ENCODE results near the gene SRI.

Gene SRI

GRCh38 chr7:88214456-88214855 is 5.4 kb downstream of the SRI start:
- H3K27ac ChIP-seq: no peak overlapping the region
- H3K4me3 ChIP-seq (ENCODE audit: low read depth in 1 of 2, low read length in 1 of 2): no peak overlapping the region
- H3K36me3 ChIP-seq: peaks cover 54% of the 10 kb centered on the region
- no peaks in the 10 kb centered on the region for H3K9me3 ChIP-seq
- TF ChIP-seq CTCF (IDR thresholded peaks at IDR 0.05): no peak
- H3K4me1 ChIP-seq (ENCODE audit: control insufficient read depth in 1 of 2, insufficient read depth in 1 of 2, low read depth in 1 of 2, low read length in 1 of 2): peaks cover 16 to 18% of the 10 kb centered on the region in 2 experiments
- H3K27me3 ChIP-seq: no peaks in the 10 kb centered on the region

- H3K4me1 ChIP-seq (ENCODE audit: control insufficient read depth in 1 of 2, insufficient read depth in 1 of 2, low read depth in 1 of 2, low read length in 1 of 2): peaks cover 2 to 4% of the 10 kb centered on the region in 2 experiments
- no peaks in the 10 kb centered on the region for H3K9me3 ChIP-seq
- no peak overlapping the region for H3K4me3 ChIP-seq (ENCODE audit: low read depth in 1 of 2, low read length in 1 of 2)
- no peaks in the 10 kb centered on the region for H3K27me3 ChIP-seq
- no peak for TF ChIP-seq CTCF (IDR thresholded peaks at IDR 0.05)
- peaks cover 70% of the 10 kb centered on the region for H3K36me3 ChIP-seq
- no peak overlapping the region for H3K27ac ChIP-seq
Observed at GRCh38 chr7:88212918-88213317, 6.9 kb downstream of the SRI start.

- TF ChIP-seq CTCF (IDR thresholded peaks at IDR 0.05): no peak
- H3K4me1 ChIP-seq (ENCODE audit: control insufficient read depth in 1 of 2, insufficient read depth in 1 of 2, low read depth in 1 of 2, low read length in 1 of 2): no peaks in the 10 kb centered on the region
- no peaks in the 10 kb centered on the region for H3K9me3 ChIP-seq
- H3K36me3 ChIP-seq: peaks cover 90% of the 10 kb centered on the region
- no peaks in the 10 kb centered on the region for H3K27me3 ChIP-seq
- no peak overlapping the region for H3K27ac ChIP-seq
- H3K4me3 ChIP-seq (ENCODE audit: low read depth in 1 of 2, low read length in 1 of 2): no peak overlapping the region
Observed at GRCh38 chr7:88208521-88208920, 11.3 kb downstream of the SRI start.

- H3K36me3 ChIP-seq: peaks cover 93% of the 10 kb centered on the region
- H3K27ac ChIP-seq: no peak overlapping the region
- no peaks in the 10 kb centered on the region for H3K9me3 ChIP-seq
- H3K4me1 ChIP-seq (ENCODE audit: control insufficient read depth in 1 of 2, insufficient read depth in 1 of 2, low read depth in 1 of 2, low read length in 1 of 2): no peaks in the 10 kb centered on the region
- H3K27me3 ChIP-seq: no peaks in the 10 kb centered on the region
- no peak for TF ChIP-seq CTCF (IDR thresholded peaks at IDR 0.05)
- H3K4me3 ChIP-seq (ENCODE audit: low read depth in 1 of 2, low read length in 1 of 2): no peak overlapping the region
Observed at GRCh38 chr7:88206254-88206653, 13.6 kb downstream of the SRI start.

- no peak overlapping the region for H3K27ac ChIP-seq
- H3K9me3 ChIP-seq: no peaks in the 10 kb centered on the region
- H3K4me3 ChIP-seq (ENCODE audit: low read depth in 1 of 2, low read length in 1 of 2): no peak overlapping the region
- H3K27me3 ChIP-seq: no peaks in the 10 kb centered on the region
- H3K4me1 ChIP-seq (ENCODE audit: control insufficient read depth in 1 of 2, insufficient read depth in 1 of 2, low read depth in 1 of 2, low read length in 1 of 2): no peaks in the 10 kb centered on the region
- peaks cover 93% of the 10 kb centered on the region for H3K36me3 ChIP-seq
- no peak for TF ChIP-seq CTCF (IDR thresholded peaks at IDR 0.05)
Observed at GRCh38 chr7:88205179-88205578, 14.7 kb downstream of the SRI start.

All from neutrophil (primary cell).